HG02973 (cell line): ENCODE measurements around the gene SKA2.
"Not testable (repeated sequence)": the region's sequence is repeated elsewhere in the genome, so short reads cannot be mapped to it uniquely, and the experiment has no call there.

ENCODE experiments used
- ATAC-seq: cut with Tn5 transposase; IDR thresholded peaks from one replicate; pipeline ENCODE4 v1.9.1; 2021; ENCODE audit warnings: moderate library complexity; ENCODE audit not compliant: unreplicated experiment

The SKA2 gene

GRCh38 chr17:59105852-59106462, 49.0 kb downstream of the SKA2 start:
- peak; percentile 16 for ATAC-seq

- ATAC-seq, result no peak
Observed at GRCh38 chr17:59101178-59101577, 53.8 kb downstream of the SKA2 start.

GRCh38 chr17:59097876-59098275, 57.1 kb downstream of the SKA2 start:
- ATAC-seq, result no peak

GRCh38 chr17:59094861-59095530, 60.0 kb downstream of the SKA2 start:
- no peak for ATAC-seq

GRCh38 chr17:59093702-59094231, 61.2 kb downstream of the SKA2 start:
- no peak for ATAC-seq

GRCh38 chr17:59093145-59093701, 61.8 kb downstream of the SKA2 start:
- no peak for ATAC-seq

GRCh38 chr17:59090593-59090992, 64.4 kb downstream of the SKA2 start:
- not testable (repeated sequence) for ATAC-seq

- no peak for ATAC-seq
Observed at GRCh38 chr17:59084154-59084553, 70.8 kb downstream of the SKA2 start.

- ATAC-seq, result no peak
Observed at GRCh38 chr17:59074494-59074893, 80.5 kb downstream of the SKA2 start.

- no peak for ATAC-seq
Observed at GRCh38 chr17:59073972-59074371, 81.0 kb downstream of the SKA2 start.

GRCh38 chr17:59069856-59070255, 85.1 kb downstream of the SKA2 start:
- ATAC-seq, result no peak

GRCh38 chr17:59067756-59068155, 87.2 kb downstream of the SKA2 start:
- ATAC-seq, result no peak

- no peak for ATAC-seq
Observed at GRCh38 chr17:59067340-59067739, 87.6 kb downstream of the SKA2 start.

GRCh38 chr17:59062509-59062908, 92.5 kb downstream of the SKA2 start:
- no peak for ATAC-seq
